KOPT-K1 (cell line): ENCODE results near the gene RIPPLY1.

ENCODE experiments used
- H3K27ac ChIP-seq: fragments of 200-600 bp; sonication (generic); 2 replicates; pipeline ENCODE4 v1.5.1; 2016; ENCODE audit warnings: antibody characterized with exemption, mild to moderate bottlenecking, low read depth, low read length; ENCODE audit not compliant: poor library complexity, severe bottlenecking
- H3K36me3 ChIP-seq: fragments of 200-600 bp; sonication (generic); 2 replicates; pipeline ENCODE4 v1.5.1; 2017; ENCODE audit warnings: antibody characterized with exemption, mild to moderate bottlenecking, low read length, moderate library complexity; ENCODE audit not compliant: insufficient read depth
- H3K9me3 ChIP-seq: fragments of 200-600 bp; sonication (generic); 2 replicates; pipeline ENCODE4 v1.5.1; 2017; ENCODE audit warnings: antibody characterized with exemption, low read length, mild to moderate bottlenecking; ENCODE audit not compliant: insufficient read depth, poor library complexity, severe bottlenecking

Gene RIPPLY1

DNA sequence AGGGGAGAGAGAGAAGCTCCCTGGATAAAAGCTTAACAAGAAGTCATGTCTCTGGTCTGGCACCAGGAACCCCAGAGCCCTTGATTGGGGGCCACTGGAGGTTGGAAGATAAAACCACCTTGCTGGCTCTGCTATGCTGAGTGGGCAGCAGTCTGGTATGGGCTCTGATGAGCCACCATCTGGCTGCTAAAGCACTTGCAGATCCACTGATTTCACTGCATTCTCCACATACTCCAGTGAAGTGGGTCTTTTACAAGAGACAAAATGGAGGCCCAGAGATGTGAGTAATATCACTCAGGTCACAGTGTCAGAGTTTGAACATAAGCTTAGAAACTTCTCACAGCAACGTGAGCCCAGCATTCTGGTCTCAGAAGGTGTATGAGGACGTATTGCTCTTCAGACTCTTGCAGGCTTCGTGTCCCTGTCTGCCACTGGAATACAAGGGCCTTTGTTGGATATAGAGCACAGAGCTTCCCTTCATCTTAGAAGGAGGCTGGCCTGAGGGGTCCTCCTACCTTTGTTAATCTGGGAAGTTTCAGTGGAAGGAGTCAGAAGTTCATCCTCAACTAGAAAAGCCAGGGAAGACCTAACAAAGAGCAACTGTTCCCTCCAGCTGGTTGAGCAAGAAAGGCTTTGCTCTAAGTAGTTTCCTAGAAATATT is 28.8 kb upstream of the RIPPLY1 start:
- H3K36me3 ChIP-seq = no peaks in the 10 kb centered on the region
- no peaks in the 10 kb centered on the region for H3K9me3 ChIP-seq
- H3K27ac ChIP-seq = no peak overlapping the region

GRCh38 chrX:106928227-106928626 is 25.1 kb upstream of the RIPPLY1 start:
- Histone ChIP-seq H3K36me3 (no peaks in the 10 kb centered on the region), H3K9me3 (no peaks in the 10 kb centered on the region), H3K27ac (no peak overlapping the region)

- H3K27ac ChIP-seq = no peak overlapping the region
- no peaks in the 10 kb centered on the region for H3K9me3 ChIP-seq
Measured at GRCh38 chrX:106927700-106928099, 24.6 kb upstream of the RIPPLY1 start.

GRCh38 chrX:106927023-106927422 is 23.9 kb upstream of the RIPPLY1 start:
- no peaks in the 10 kb centered on the region for H3K9me3 ChIP-seq
- H3K27ac ChIP-seq = no peak overlapping the region
- no peaks in the 10 kb centered on the region for H3K36me3 ChIP-seq

More at GRCh38 chrX:106927700-106928099, 24.6 kb upstream of the RIPPLY1 start:
- no peaks in the 10 kb centered on the region for H3K36me3 ChIP-seq

GRCh38 chrX:106921637-106922036 is 18.5 kb upstream of the RIPPLY1 start:
- no peaks in the 10 kb centered on the region for H3K36me3 ChIP-seq
- H3K27ac ChIP-seq = no peak overlapping the region
- no peaks in the 10 kb centered on the region for H3K9me3 ChIP-seq

- H3K27ac ChIP-seq = no peak within 1 kb of the TSS
- no peaks in the 10 kb centered on the region for H3K36me3 ChIP-seq
- no peaks in the 10 kb centered on the region for H3K9me3 ChIP-seq
Measured at GRCh38 chrX:106919932-106920452, 16.9 kb upstream of the RIPPLY1 start, which contains the start of gene CLDN2. Gene CLDN2, plus strand, starts transcription at chrX:106920402. Its CDS starts 7,827 bp downstream, at chrX:106928229.

DNA sequence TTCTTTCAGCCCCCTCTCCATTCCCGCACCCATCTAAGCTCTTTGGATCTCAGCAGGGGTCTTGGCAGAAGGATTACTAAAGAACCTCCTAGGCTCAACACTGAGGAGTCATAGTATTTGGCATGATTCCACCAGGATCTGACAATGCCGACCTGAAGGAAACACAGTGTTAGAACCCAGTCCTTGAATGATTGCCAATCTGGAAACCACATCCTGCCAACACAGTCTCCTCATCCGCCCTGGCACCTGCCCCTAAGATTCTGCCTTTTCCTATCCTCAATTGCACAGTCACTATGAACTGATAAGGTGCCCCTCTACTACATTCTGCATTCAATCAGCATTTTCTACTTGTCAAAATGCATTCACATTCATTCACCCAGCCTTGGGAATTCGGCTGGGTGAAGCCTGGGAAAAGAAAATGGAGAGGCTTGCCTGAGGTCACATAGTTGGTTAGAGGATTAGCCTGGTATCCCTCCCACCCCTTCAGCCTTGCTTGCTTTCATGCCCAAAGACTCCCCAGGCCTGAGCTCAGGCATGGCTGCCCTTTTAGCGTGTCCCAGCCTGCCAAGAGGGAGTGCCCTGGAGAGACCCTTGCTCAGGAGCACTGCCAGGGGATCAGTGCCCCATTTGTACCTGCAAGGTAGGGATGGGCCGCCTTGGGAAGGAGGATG is 14.8 kb upstream of the RIPPLY1 start:
- no peak overlapping the region for H3K27ac ChIP-seq
- H3K9me3 ChIP-seq = no peaks in the 10 kb centered on the region
- H3K36me3 ChIP-seq = no peaks in the 10 kb centered on the region

GRCh38 chrX:106912864-106913263 is 9.7 kb upstream of the RIPPLY1 start:
- H3K27ac ChIP-seq = no peak overlapping the region
- no peaks in the 10 kb centered on the region for H3K9me3 ChIP-seq
- H3K36me3 ChIP-seq = no peaks in the 10 kb centered on the region

GRCh38 chrX:106906361-106906760 is 3.2 kb upstream of the RIPPLY1 start:
- H3K9me3 ChIP-seq = no peaks in the 10 kb centered on the region
- no peaks in the 10 kb centered on the region for H3K36me3 ChIP-seq
- no peak overlapping the region for H3K27ac ChIP-seq

- H3K36me3 ChIP-seq = no peaks in the 10 kb centered on the region
Measured at GRCh38 chrX:106905064-106905708, 2.0 kb upstream of the RIPPLY1 start.

DNA sequence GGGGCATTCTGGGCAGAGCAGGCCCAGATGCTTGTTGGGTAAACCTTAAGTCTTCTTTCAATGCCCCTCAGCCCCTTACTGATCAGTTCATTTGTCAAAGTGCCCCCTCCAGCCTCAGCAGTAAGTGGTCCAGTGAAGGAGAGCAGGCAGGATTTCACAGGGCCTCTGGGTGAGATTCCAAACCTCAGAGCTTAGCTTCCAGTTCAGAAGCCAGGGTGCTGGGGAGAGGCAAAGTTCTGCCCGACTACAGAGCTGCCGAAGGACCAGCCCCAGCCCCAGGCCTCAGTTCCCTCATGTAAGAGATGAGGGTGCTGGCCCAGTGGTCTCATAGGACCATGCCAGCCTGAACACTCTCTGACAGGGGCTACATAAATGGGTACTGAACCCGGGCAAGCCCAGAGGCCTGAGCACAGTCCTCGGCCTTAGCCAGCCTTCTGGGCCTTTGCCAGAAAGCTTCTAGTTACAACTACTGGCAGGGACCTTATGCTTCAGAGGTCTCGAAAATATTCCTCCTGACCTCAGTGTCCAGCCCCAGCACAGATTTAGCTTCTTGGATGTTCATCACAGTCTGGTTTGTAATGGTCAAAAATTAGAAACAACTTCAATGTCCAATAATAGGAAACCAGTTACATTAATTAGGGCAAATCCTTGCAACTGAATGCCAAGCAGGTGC is 851 bp upstream of the RIPPLY1 start:
- Histone ChIP-seq H3K9me3 (no peaks in the 10 kb centered on the region), H3K27ac (no peak overlapping the region), H3K36me3 (no peaks in the 10 kb centered on the region)

More at GRCh38 chrX:106905064-106905708, 2.0 kb upstream of the RIPPLY1 start:
- Histone ChIP-seq H3K9me3 (no peaks in the 10 kb centered on the region), H3K27ac (no peak overlapping the region)

GRCh38 chrX:106902684-106903083 is 457 bp downstream of the RIPPLY1 start:
- Histone ChIP-seq H3K36me3 (no peaks in the 10 kb centered on the region), H3K27ac (no peak overlapping the region), H3K9me3 (no peaks in the 10 kb centered on the region)

DNA sequence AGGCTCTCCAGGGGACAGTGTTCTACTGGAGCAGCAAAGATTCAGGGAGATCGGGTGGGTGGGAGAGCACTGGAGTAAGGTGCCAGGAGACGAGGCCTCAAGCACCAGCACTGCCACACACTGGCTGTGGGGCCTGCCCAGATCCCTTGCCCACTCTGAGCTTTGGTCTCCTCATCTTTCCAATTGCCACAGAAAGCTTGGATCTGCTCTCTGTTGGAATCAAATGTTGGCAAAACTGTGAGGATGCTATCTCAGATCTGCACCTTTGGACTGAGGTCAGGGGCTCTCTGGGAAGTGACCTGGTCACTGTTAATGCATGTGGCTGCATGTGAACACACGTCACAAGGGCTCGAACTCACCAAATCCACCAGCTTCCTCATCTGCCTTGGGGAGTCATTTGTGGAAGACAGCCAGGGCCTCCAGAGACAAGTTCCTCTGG is 1.3 kb downstream of the RIPPLY1 start:
- no peaks in the 10 kb centered on the region for H3K9me3 ChIP-seq
- no peak overlapping the region for H3K27ac ChIP-seq
- no peaks in the 10 kb centered on the region for H3K36me3 ChIP-seq

- Histone ChIP-seq H3K27ac (no peak overlapping the region), H3K9me3 (no peaks in the 10 kb centered on the region), H3K36me3 (no peaks in the 10 kb centered on the region)
Measured at GRCh38 chrX:106901341-106901740, 1.8 kb downstream of the RIPPLY1 start.

DNA sequence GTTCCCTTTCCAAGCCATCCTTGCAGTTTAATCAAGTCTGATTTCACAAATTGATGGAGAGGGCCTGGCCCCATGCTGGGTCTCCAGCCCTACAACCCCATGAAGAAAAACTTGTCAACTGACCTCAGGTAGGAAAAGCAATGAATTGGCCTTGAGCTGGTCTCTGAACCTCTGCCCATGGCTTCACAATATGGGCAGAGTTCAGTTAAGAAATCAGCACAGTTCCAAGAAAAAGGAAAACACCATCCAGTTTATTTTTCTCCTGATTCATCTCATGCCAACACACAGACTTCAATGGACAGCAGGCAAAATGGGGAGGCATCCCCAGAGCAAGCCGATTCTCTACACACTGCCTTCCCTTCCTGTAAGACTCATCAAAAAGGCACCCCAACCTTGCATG is 3.3 kb downstream of the RIPPLY1 start:
- no peaks in the 10 kb centered on the region for H3K9me3 ChIP-seq
- no peak overlapping the region for H3K27ac ChIP-seq
- H3K36me3 ChIP-seq = no peaks in the 10 kb centered on the region
